ENCODE data around the gene SMCO4. TPM values are rescaled to one million over a fixed set of nuclear protein-coding genes. Genes with fewer than 3 reads are reported as not detected.

The SMCO4 gene
- total RNA-seq, 2 experiments from 2014 or later = 5.0 to 9.4 TPM

GRCh38 chr11:93493252-93493897 is 49.8 kb downstream of the SMCO4 start:
- Mint-ChIP-seq H3K4me1 (ENCODE audit: low read depth) (no peaks in the 10 kb centered on the region), H3K36me3 (ENCODE audit: low read depth) (no peaks in the 10 kb centered on the region)

GRCh38 chr11:93492464-93493251 is 50.5 kb downstream of the SMCO4 start:
- no peak for ATAC-seq
- H3K4me3 Mint-ChIP-seq = no peak overlapping the region
- ChIA-PET CTCF (no interaction called here), POLR2A (no interaction called here)
- no peaks in the 10 kb centered on the region for H3K9me3 Mint-ChIP-seq
- intact Hi-C loops (cut with micrococcal nuclease) = no loop called here
- no peaks in the 10 kb centered on the region for H3K36me3 Mint-ChIP-seq (ENCODE audit: low read depth)
- no peak for TF ChIP-seq CTCF (IDR thresholded peaks at IDR 0.05)
- DNase-seq = no peak
- no peaks in the 10 kb centered on the region for H3K27me3 Mint-ChIP-seq
- H3K27ac Mint-ChIP-seq = no peak overlapping the region
- H3K4me1 Mint-ChIP-seq (ENCODE audit: low read depth) = no peaks in the 10 kb centered on the region

More at GRCh38 chr11:93493252-93493897, 49.8 kb downstream of the SMCO4 start:
- DNase-seq (no peak), ATAC-seq (no peak)
- intact Hi-C loops (cut with micrococcal nuclease) = no loop called here
- Mint-ChIP-seq H3K27ac (no peak overlapping the region), H3K9me3 (no peaks in the 10 kb centered on the region), H3K4me3 (no peak overlapping the region), H3K27me3 (no peaks in the 10 kb centered on the region)
- ChIA-PET POLR2A (no interaction called here), CTCF (no interaction called here)
- no peak for TF ChIP-seq CTCF (IDR thresholded peaks at IDR 0.05)

GRCh38 chr11:93491973-93492372 is 51.2 kb downstream of the SMCO4 start:
- no peak overlapping the region for H3K4me3 Mint-ChIP-seq
- H3K4me1 Mint-ChIP-seq (ENCODE audit: low read depth) = no peaks in the 10 kb centered on the region
- H3K27ac Mint-ChIP-seq = no peak overlapping the region
- no peaks in the 10 kb centered on the region for H3K36me3 Mint-ChIP-seq (ENCODE audit: low read depth)
- DNase-seq = no peak
- ATAC-seq = no peak
- POLR2A ChIA-PET = no interaction called here
- TF ChIP-seq CTCF (IDR thresholded peaks at IDR 0.05) = no peak
- no peaks in the 10 kb centered on the region for H3K27me3 Mint-ChIP-seq
- intact Hi-C loops (cut with micrococcal nuclease) = no loop called here
- CTCF ChIA-PET = no interaction called here
- H3K9me3 Mint-ChIP-seq = no peaks in the 10 kb centered on the region

- Mint-ChIP-seq H3K4me3 (no peak overlapping the region), H3K36me3 (ENCODE audit: low read depth) (no peaks in the 10 kb centered on the region), H3K27me3 (no peaks in the 10 kb centered on the region), H3K9me3 (no peaks in the 10 kb centered on the region), H3K27ac (no peak overlapping the region), H3K4me1 (ENCODE audit: low read depth) (no peaks in the 10 kb centered on the region)
- ATAC-seq (no peak), DNase-seq (no peak)
- intact Hi-C loops (cut with micrococcal nuclease) = no loop called here
- no peak for TF ChIP-seq CTCF (IDR thresholded peaks at IDR 0.05)
- POLR2A ChIA-PET = no interaction called here
- CTCF ChIA-PET = no interaction called here
Measured at GRCh38 chr11:93490996-93491618, 52.1 kb downstream of the SMCO4 start.

GRCh38 chr11:93489841-93490240 is 53.4 kb downstream of the SMCO4 start:
- POLR2A ChIA-PET = no interaction called here
- H3K4me1 Mint-ChIP-seq (ENCODE audit: low read depth) = no peaks in the 10 kb centered on the region

More at GRCh38 chr11:93489841-93490240, 53.4 kb downstream of the SMCO4 start:
- no peaks in the 10 kb centered on the region for H3K27me3 Mint-ChIP-seq
- no peak for DNase-seq
- intact Hi-C loops (cut with micrococcal nuclease) = no loop called here
- no peak for TF ChIP-seq CTCF (IDR thresholded peaks at IDR 0.05)
- no peak overlapping the region for H3K27ac Mint-ChIP-seq
- no peaks in the 10 kb centered on the region for H3K36me3 Mint-ChIP-seq (ENCODE audit: low read depth)
- H3K4me3 Mint-ChIP-seq = no peak overlapping the region
- no peak for ATAC-seq
- CTCF ChIA-PET = no interaction called here
- no peaks in the 10 kb centered on the region for H3K9me3 Mint-ChIP-seq
